Measurements from ENCODE around the gene TBC1D1. TPM values are rescaled to one million over a fixed set of nuclear protein-coding genes. Genes with fewer than 3 reads are reported as not detected.

TBC1D1 gene
- polyA plus RNA-seq, 3 donors: 23.3 to 70.0 (median 31.5) TPM

GRCh38 chr4:38095691-38096090, 204.8 kb downstream of the TBC1D1 start:
- intact Hi-C loops (cut with micrococcal nuclease): no loop called here
- Mint-ChIP-seq H3K27ac (peak overlapping the region in 3 of 7 donors; percentile 3 to 41 (median 8)), H3K36me3 (peaks cover 66 to 97% of the 10 kb centered on the region in 2 donors), H3K4me1 (peaks cover 2% of the 10 kb centered on the region), H3K4me3 (no peak overlapping the region), H3K9me3 (no peaks in the 10 kb centered on the region), H3K27me3 (ENCODE audit: low read depth in 3 of 3) (no peaks in the 10 kb centered on the region)
- Histone ChIP-seq H3K36me3 (replicated peaks in 1 of 2; ENCODE audit: control insufficient read depth in 1 of 2, insufficient read depth in 2 of 2, low read length in 2 of 2) (peaks cover 64 to 98% of the 10 kb centered on the region in 2 donors), H4K20me1 (ENCODE audit: insufficient read depth, low read length) (no peaks in the 10 kb centered on the region), H3K79me2 (ENCODE audit: insufficient read depth, low read length) (no peaks in the 10 kb centered on the region), H3K4me1 (ENCODE audit: control insufficient read depth in 1 of 2, insufficient read depth in 2 of 2, low read length in 2 of 2) (no peaks in the 10 kb centered on the region), H3K27ac (ENCODE audit: low read depth in 1 of 2, low read length in 2 of 2) (no peak overlapping the region), H3K4me3 (replicated peaks in 1 of 3; ENCODE audit: low read depth in 2 of 3, low read length in 3 of 3) (no peak overlapping the region), H3K4me2 (replicated peaks; ENCODE audit: extremely low read depth, low read length, poor library complexity, severe bottlenecking) (no peak overlapping the region), H3K9me3 (replicated peaks in 1 of 2; ENCODE audit: control insufficient read depth in 1 of 2, insufficient read depth in 1 of 2, low read length in 2 of 2) (no peaks in the 10 kb centered on the region), H3K27me3 (ENCODE audit: control insufficient read depth in 2 of 2, insufficient read depth in 2 of 2, low read length in 2 of 2) (no peaks in the 10 kb centered on the region), H3K9ac (ENCODE audit: insufficient read depth, low read length, poor library complexity, severe bottlenecking) (no peak overlapping the region), H2AFZ (ENCODE audit: insufficient read depth, low read depth, low read length, poor library complexity, severe bottlenecking) (no peak overlapping the region)
- WGBS (ENCODE audit: insufficient coverage): 100% methylated on average over 6 of the region's 8 CpGs
- TF ChIP-seq CTCF (IDR thresholded peaks at IDR 0.05): no peak
- DNase-seq: no peak

- Histone ChIP-seq H2AFZ (ENCODE audit: insufficient read depth, low read depth, low read length, poor library complexity, severe bottlenecking) (no peak overlapping the region), H3K4me1 (ENCODE audit: control insufficient read depth in 1 of 2, insufficient read depth in 2 of 2, low read length in 2 of 2) (no peaks in the 10 kb centered on the region), H3K79me2 (ENCODE audit: insufficient read depth, low read length) (no peaks in the 10 kb centered on the region), H3K9ac (ENCODE audit: insufficient read depth, low read length, poor library complexity, severe bottlenecking) (no peak overlapping the region), H3K4me2 (replicated peaks; ENCODE audit: extremely low read depth, low read length, poor library complexity, severe bottlenecking) (no peak overlapping the region), H3K4me3 (replicated peaks in 1 of 3; ENCODE audit: low read depth in 2 of 3, low read length in 3 of 3) (no peak overlapping the region), H3K36me3 (replicated peaks in 1 of 2; ENCODE audit: control insufficient read depth in 1 of 2, insufficient read depth in 2 of 2, low read length in 2 of 2) (peaks cover 71 to 97% of the 10 kb centered on the region in 2 donors), H3K27me3 (ENCODE audit: control insufficient read depth in 2 of 2, insufficient read depth in 2 of 2, low read length in 2 of 2) (no peaks in the 10 kb centered on the region), H4K20me1 (ENCODE audit: insufficient read depth, low read length) (no peaks in the 10 kb centered on the region), H3K27ac (ENCODE audit: low read depth in 1 of 2, low read length in 2 of 2) (peak overlapping the region in 1 of 2 donors; percentile 4), H3K9me3 (replicated peaks in 1 of 2; ENCODE audit: control insufficient read depth in 1 of 2, insufficient read depth in 1 of 2, low read length in 2 of 2) (no peaks in the 10 kb centered on the region)
- Mint-ChIP-seq H3K4me3 (no peak overlapping the region), H3K4me1 (peaks cover under 1% of the 10 kb centered on the region), H3K36me3 (peaks cover 68 to 97% of the 10 kb centered on the region in 2 donors), H3K27ac (peak overlapping the region in 2 of 7 donors; percentile 66 to 72), H3K27me3 (ENCODE audit: low read depth in 3 of 3) (peaks cover 0 to 2% (median 0%) of the 10 kb centered on the region in 3 donors), H3K9me3 (no peaks in the 10 kb centered on the region)
- intact Hi-C loops (cut with micrococcal nuclease): no loop called here
- 100% methylated on average over 4 of the region's 4 CpGs for WGBS (ENCODE audit: insufficient coverage)
- TF ChIP-seq CTCF (IDR thresholded peaks at IDR 0.05): no peak
- DNase-seq: no peak
Observed at GRCh38 chr4:38097818-38098217, 206.9 kb downstream of the TBC1D1 start.

All from CD14-positive monocyte (primary cell).